Embryonic facial prominence (tissue), 1 donor: Measurements from ENCODE around the gene PHTF1.
A peak's percentile ranks its signal among the peaks of the same experiment; 100 is the strongest.
"Not testable (repeated sequence)": the region's sequence is repeated elsewhere in the genome, so short reads cannot be mapped to it uniquely, and the experiment has no call there.

Source experiments
- DNase-seq: peaks from one replicate; pipeline ENCODE4 v3.0.0-alpha.2; 2016; ENCODE audit errors: extremely low spot score

Gene PHTF1

GRCh38 chr1:113718621-113719020, 40.7 kb downstream of the PHTF1 start:
- not testable (repeated sequence) for DNase-seq

GRCh38 chr1:113717506-113717905, 41.8 kb downstream of the PHTF1 start:
- not testable (repeated sequence) for DNase-seq

GRCh38 chr1:113714606-113715269, 44.5 kb downstream of the PHTF1 start:
- DNase-seq, result no peak

- DNase-seq, result no peak
Observed at GRCh38 chr1:113701429-113701828, 57.9 kb downstream of the PHTF1 start.

- no peak for DNase-seq
Observed at GRCh38 chr1:113694910-113695309, 64.4 kb downstream of the PHTF1 start.

GRCh38 chr1:113692824-113693431, 66.4 kb downstream of the PHTF1 start:
- DNase-seq, result no peak

- DNase-seq, result no peak
Observed at GRCh38 chr1:113692342-113692741, 66.9 kb downstream of the PHTF1 start.

- DNase-seq, result no peak
Observed at GRCh38 chr1:113691184-113691583, 68.1 kb downstream of the PHTF1 start.

- no peak for DNase-seq
Observed at GRCh38 chr1:113686891-113687618, 72.2 kb downstream of the PHTF1 start.

- DNase-seq, result no peak
Observed at GRCh38 chr1:113684153-113684541, 75.1 kb downstream of the PHTF1 start.

- no peak for DNase-seq
Observed at GRCh38 chr1:113683384-113684152, 75.7 kb downstream of the PHTF1 start.

- DNase-seq, result no peak
Observed at GRCh38 chr1:113681596-113682337, 77.5 kb downstream of the PHTF1 start.

- no peak for DNase-seq
Observed at GRCh38 chr1:113678159-113678469, 81.2 kb downstream of the PHTF1 start.

GRCh38 chr1:113677250-113678158, 81.8 kb downstream of the PHTF1 start:
- peak; percentile 37 for DNase-seq

GRCh38 chr1:113676524-113676923, 82.8 kb downstream of the PHTF1 start:
- no peak for DNase-seq

GRCh38 chr1:113675302-113675701, 84.0 kb downstream of the PHTF1 start:
- no peak for DNase-seq

- DNase-seq, result no peak
Observed at GRCh38 chr1:113674591-113674990, 84.7 kb downstream of the PHTF1 start.

GRCh38 chr1:113672491-113672890, 86.8 kb downstream of the PHTF1 start:
- DNase-seq, result no peak

GRCh38 chr1:113670650-113671049, 88.6 kb downstream of the PHTF1 start:
- no peak for DNase-seq

- no peak for DNase-seq
Observed at GRCh38 chr1:113669988-113670387, 89.3 kb downstream of the PHTF1 start.

GRCh38 chr1:113666126-113666525, 93.2 kb downstream of the PHTF1 start:
- DNase-seq, result no peak
